Progenitor cell of endocrine pancreas (in vitro differentiated cells): Measurements from ENCODE around the gene KCNE4. TPM values are rescaled to one million over a fixed set of nuclear protein-coding genes. Genes with fewer than 3 reads are reported as not detected.

ENCODE experiments used
- DNase-seq: peaks from one replicate; pipeline ENCODE4 v3.0.0; 2021; ENCODE audit warnings: low spot score; ENCODE audit not compliant: unreplicated experiment
- H3K27ac Mint-ChIP-seq: 2 replicates; pipeline ENCODE4 v1.8.0; 2021; ENCODE audit warnings: mild to moderate bottlenecking, moderate library complexity, mixed read lengths
- H3K27me3 Mint-ChIP-seq: 2 replicates; pipeline ENCODE4 v1.8.0; 2021; ENCODE audit warnings: mixed read lengths
- H3K36me3 Mint-ChIP-seq: 2 replicates; pipeline ENCODE4 v1.8.0; 2022; ENCODE audit warnings: mixed read lengths; ENCODE audit not compliant: insufficient read depth
- H3K4me1 Mint-ChIP-seq: 2 replicates; pipeline ENCODE4 v1.8.0; 2021; ENCODE audit warnings: low read depth, mixed read lengths
- H3K4me3 Mint-ChIP-seq: 2 replicates; pipeline ENCODE4 v1.8.0; 2021; ENCODE audit warnings: low read depth, mild to moderate bottlenecking, moderate library complexity, mixed read lengths
- H3K9me3 Mint-ChIP-seq: 2 replicates; pipeline ENCODE4 v1.8.0; 2021; ENCODE audit warnings: low read depth, mixed read lengths
- total RNA-seq: library from RNA; stranded (reverse); gene quantifications from 2 replicates; pipeline ENCODE4 v1.2.1, GENCODE V29; 2021
- TF ChIP-seq, protein P1 (sequence below): fragments of 200-600 bp; sonication (generic); IDR thresholded peaks from one replicate; pipeline ENCODE4 v1.5.0; 2021; ENCODE audit warnings: antibody characterized with exemption, mild to moderate bottlenecking; ENCODE audit not compliant: unreplicated experiment

The KCNE4 gene
- total RNA-seq, 1 donor from 2014 or later: 0.72 TPM

DNA sequence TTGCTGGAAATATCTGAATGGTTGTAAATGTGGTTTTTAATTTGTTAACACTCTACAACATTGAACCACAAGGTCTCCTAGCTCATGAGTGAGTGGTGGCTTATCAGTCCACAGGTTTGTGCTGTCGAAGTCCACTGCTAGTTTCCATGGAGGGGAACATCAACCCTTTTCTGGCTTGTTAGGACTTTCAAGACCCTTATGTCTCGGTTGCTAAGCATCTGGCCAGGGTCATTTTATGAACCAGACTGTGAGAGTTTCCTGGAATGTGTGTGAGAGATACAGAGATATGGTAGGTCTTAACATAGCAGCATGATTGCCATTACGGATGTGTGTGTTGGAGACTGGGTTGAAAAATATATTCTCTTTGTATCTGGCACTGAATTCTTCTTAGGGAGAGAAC, 36.9 kb downstream of the KCNE4 start:
- DNase-seq: no peak
- peaks cover 6% of the 10 kb centered on the region for H3K4me1 Mint-ChIP-seq
- H3K9me3 Mint-ChIP-seq: no peaks in the 10 kb centered on the region
- no peaks in the 10 kb centered on the region for H3K36me3 Mint-ChIP-seq
- no peak overlapping the region for H3K4me3 Mint-ChIP-seq
- H3K27ac Mint-ChIP-seq: no peak overlapping the region
- peaks cover 19% of the 10 kb centered on the region for H3K27me3 Mint-ChIP-seq
- TF ChIP-seq, protein P1, sequence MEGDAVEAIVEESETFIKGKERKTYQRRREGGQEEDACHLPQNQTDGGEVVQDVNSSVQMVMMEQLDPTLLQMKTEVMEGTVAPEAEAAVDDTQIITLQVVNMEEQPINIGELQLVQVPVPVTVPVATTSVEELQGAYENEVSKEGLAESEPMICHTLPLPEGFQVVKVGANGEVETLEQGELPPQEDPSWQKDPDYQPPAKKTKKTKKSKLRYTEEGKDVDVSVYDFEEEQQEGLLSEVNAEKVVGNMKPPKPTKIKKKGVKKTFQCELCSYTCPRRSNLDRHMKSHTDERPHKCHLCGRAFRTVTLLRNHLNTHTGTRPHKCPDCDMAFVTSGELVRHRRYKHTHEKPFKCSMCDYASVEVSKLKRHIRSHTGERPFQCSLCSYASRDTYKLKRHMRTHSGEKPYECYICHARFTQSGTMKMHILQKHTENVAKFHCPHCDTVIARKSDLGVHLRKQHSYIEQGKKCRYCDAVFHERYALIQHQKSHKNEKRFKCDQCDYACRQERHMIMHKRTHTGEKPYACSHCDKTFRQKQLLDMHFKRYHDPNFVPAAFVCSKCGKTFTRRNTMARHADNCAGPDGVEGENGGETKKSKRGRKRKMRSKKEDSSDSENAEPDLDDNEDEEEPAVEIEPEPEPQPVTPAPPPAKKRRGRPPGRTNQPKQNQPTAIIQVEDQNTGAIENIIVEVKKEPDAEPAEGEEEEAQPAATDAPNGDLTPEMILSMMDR: no peak

DNA sequence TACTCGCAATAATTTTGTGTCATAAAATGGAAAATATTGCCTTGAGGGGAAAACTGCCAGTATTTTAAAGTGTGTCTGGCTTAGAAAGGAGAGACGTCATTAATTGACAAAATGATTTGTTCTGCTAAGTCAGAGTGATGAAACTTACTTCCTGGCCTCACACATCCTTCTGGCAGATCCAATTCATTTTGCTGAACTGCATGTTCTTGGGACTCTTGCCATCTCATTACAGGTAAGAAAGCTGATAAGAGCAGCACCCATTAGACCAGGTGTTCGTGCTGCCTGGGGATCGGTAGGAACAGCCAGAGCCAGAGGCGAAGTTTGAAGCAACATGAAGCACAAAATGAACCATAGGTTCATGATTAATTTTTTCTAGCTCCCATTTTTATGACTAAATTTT, 38.0 kb downstream of the KCNE4 start:
- no peaks in the 10 kb centered on the region for H3K9me3 Mint-ChIP-seq
- H3K4me1 Mint-ChIP-seq: peaks cover 6% of the 10 kb centered on the region
- H3K4me3 Mint-ChIP-seq: no peak overlapping the region
- peaks cover 19% of the 10 kb centered on the region for H3K27me3 Mint-ChIP-seq
- TF ChIP-seq, protein P1: no peak
- no peaks in the 10 kb centered on the region for H3K36me3 Mint-ChIP-seq
- no peak for DNase-seq
- H3K27ac Mint-ChIP-seq: no peak overlapping the region

DNA sequence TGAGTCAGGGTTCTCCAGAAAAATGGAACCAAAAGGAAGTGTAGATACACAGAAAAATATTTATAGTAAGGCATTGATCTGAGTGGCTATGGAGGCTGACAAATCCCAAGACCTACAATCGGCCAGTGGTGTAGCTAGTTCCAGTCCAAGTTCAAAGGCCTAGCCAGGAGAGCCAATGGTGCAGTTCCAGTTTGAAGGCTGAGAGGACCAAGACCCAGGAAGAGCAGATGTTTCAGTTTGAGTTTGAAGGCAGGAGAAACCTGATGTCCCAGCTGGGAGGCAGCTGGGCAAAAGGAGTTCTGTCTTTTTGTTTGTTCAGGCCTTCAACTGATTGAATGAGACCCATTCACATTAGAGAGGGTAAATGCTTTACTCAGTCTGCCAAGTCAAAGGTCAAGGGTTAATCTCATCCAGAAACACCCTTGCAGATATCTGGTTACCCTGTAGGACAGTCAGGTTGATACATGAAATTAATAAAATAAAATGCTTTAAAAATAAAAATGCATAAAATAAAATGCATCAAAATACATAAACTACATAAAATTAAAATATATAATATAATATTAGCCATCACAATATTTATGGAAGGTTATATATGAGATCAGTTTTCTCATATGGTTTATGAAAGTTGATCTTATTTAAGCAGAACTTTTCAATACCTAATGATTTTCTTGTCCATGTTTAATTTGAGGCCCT, 38.7 kb downstream of the KCNE4 start:
- H3K9me3 Mint-ChIP-seq: no peaks in the 10 kb centered on the region
- H3K36me3 Mint-ChIP-seq: no peaks in the 10 kb centered on the region
- H3K27ac Mint-ChIP-seq: no peak overlapping the region
- no peak for DNase-seq
- H3K4me3 Mint-ChIP-seq: no peak overlapping the region
- TF ChIP-seq, protein P1: no peak
- H3K27me3 Mint-ChIP-seq: peaks cover 19% of the 10 kb centered on the region
- H3K4me1 Mint-ChIP-seq: peaks cover 6% of the 10 kb centered on the region

DNA sequence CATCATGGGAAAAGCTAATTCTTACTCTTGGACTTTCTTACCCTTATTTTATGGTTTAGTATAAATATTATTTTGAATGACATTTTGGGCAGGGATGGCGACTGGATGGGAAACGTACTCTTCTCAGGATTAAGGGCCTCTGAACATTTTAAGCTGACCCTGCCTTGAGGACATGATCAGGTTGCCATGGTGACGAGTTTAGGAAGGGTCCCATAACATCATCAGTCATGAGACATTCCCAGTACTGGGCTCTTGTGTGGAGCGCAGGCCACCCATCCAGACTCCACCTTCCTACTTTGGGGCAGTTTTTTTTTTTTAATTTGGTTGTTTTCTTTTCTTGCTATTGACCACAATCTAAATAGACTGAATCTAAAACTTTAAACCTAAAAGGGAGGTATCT, 40.7 kb downstream of the KCNE4 start:
- H3K9me3 Mint-ChIP-seq: no peaks in the 10 kb centered on the region
- H3K4me1 Mint-ChIP-seq: peaks cover 9% of the 10 kb centered on the region
- DNase-seq: no peak
- H3K4me3 Mint-ChIP-seq: no peak overlapping the region
- peaks cover 11% of the 10 kb centered on the region for H3K27me3 Mint-ChIP-seq
- H3K27ac Mint-ChIP-seq: no peak overlapping the region
- no peaks in the 10 kb centered on the region for H3K36me3 Mint-ChIP-seq
- TF ChIP-seq, protein P1: no peak

DNA sequence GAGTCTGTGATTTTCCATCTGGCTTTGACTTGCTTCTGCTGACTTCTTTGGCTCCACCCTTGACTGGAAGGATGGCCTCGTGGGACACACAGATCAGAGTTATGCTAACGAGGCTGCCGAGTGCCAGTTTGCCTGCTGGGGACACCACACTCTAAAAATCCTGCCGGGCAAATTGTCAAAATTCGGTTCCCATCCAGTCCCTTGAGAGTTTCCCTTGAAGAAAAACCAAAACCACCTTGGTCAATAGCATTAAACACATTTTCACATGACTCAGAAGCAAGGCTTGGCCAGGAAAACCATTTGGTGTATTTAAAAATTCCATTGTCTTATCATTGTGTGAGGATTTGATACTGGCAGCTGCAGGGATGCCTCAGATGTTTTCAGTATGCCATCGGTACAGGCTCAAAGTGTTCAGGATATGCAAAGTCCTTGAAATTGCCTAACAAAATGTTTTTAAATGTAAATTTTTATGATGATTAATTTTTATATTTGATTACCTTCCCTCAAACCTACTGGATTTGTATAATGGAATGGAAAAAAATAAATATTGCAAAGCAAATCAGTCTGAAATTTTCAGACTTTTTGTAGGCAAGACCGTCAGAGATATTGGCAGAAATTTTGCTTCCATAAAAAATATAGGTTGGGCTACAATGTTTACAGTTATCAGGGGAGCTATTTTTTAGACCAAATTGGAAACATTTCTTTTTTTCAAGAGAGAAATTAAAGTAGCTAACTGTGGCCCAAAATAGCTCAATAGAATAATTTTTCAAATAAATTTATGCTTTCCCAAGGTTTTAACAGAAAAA, 41.6 kb downstream of the KCNE4 start:
- Mint-ChIP-seq H3K4me1 (peaks cover 9% of the 10 kb centered on the region), H3K9me3 (no peaks in the 10 kb centered on the region), H3K36me3 (no peaks in the 10 kb centered on the region), H3K27ac (no peak overlapping the region), H3K4me3 (no peak overlapping the region), H3K27me3 (peaks cover 11% of the 10 kb centered on the region)
- DNase-seq: no peak
- TF ChIP-seq, protein P1: no peak
